CD4-positive, alpha-beta T cell (primary cell): ENCODE measurements around the gene ERC2. TPM values are rescaled to one million over a fixed set of nuclear protein-coding genes. Genes with fewer than 3 reads are reported as not detected.

ENCODE experiments used
- ATAC-seq: fragments of 200-7000 bp; cut with Tn5 transposase; one replicate; pipeline ENCODE4 v1.10.0; 2022; ENCODE audit warnings: mild to moderate bottlenecking; ENCODE audit not compliant: poor library complexity
- CTCF ChIA-PET: fragments of 350-600 bp; sonication (Branson Sonifier 250); formaldehyde crosslinking; loops from one replicate; lab custom pipeline; 2021; ENCODE audit warnings: antibody characterized with exemption, inconsistent platforms; lab: Charles Lee
- POLR2A ChIA-PET: fragments of 350-600 bp; sonication (Branson Sonifier 250); formaldehyde crosslinking; loops from one replicate; lab custom pipeline; 2021; ENCODE audit warnings: antibody characterized with exemption, inconsistent platforms; lab: Charles Lee
- DNase-seq, 14 experiments: peaks; one replicate each; pipeline ENCODE4 v3.0.0-alpha.2; 2013 to 2020; ENCODE audit warnings: mixed read lengths in 2 of 14
- H3K27ac ChIP-seq, 2 donors: one replicate each; pipeline versions ENCODE4 v1.5.1 to v1.7.0; 2013; ENCODE audit warnings: low read length in 2 of 2, low read depth in 1 of 2, mild to moderate bottlenecking in 1 of 2
- H3K27me3 ChIP-seq, 2 experiments: 1 replicate in 1 of 2; 2 replicates in 1 of 2; pipeline versions ENCODE4 v1.6.1 to v1.7.0; 2013; ENCODE audit warnings: low read length in 2 of 2, control low read depth in 1 of 2, mild to moderate bottlenecking in 1 of 2, moderate library complexity in 1 of 2; ENCODE audit not compliant: insufficient read depth in 2 of 2, control insufficient read depth in 1 of 2
- H3K36me3 ChIP-seq: one replicate; pipeline ENCODE4 v1.6.1; 2013; ENCODE audit warnings: low read length, control low read depth; ENCODE audit not compliant: insufficient read depth
- H3K4me1 ChIP-seq: one replicate; pipeline ENCODE4 v1.6.1; 2013; ENCODE audit warnings: low read length, control low read depth; ENCODE audit not compliant: insufficient read depth
- H3K4me3 ChIP-seq: one replicate; pipeline ENCODE4 v1.5.1; 2013; ENCODE audit warnings: mild to moderate bottlenecking, low read length, moderate library complexity
- H3K9me3 ChIP-seq, 2 experiments: 1 replicate in 1 of 2; 2 replicates in 1 of 2; pipeline versions ENCODE4 v1.6.1 to v1.7.0; 2013; ENCODE audit warnings: low read length in 2 of 2, mild to moderate bottlenecking in 2 of 2, control low read depth in 1 of 2, moderate library complexity in 1 of 2; ENCODE audit not compliant: control insufficient read depth in 1 of 2, insufficient read depth in 1 of 2
- H3K27ac Mint-ChIP-seq: one replicate; pipeline ENCODE4 v1.8.0; 2020; ENCODE audit warnings: mixed read lengths
- H3K27me3 Mint-ChIP-seq: one replicate; pipeline ENCODE4 v1.8.0; 2021; ENCODE audit warnings: mixed read lengths
- H3K36me3 Mint-ChIP-seq: one replicate; pipeline ENCODE4 v1.8.0; 2021; ENCODE audit warnings: low read depth, mixed read lengths
- H3K4me1 Mint-ChIP-seq: one replicate; pipeline ENCODE4 v1.8.0; 2021; ENCODE audit warnings: low read depth, mixed read lengths
- H3K4me3 Mint-ChIP-seq: one replicate; pipeline ENCODE4 v1.8.0; 2020; ENCODE audit warnings: mild to moderate bottlenecking, mixed read lengths
- H3K9me3 Mint-ChIP-seq: one replicate; pipeline ENCODE4 v1.8.0; 2020; ENCODE audit warnings: mixed read lengths
- intact Hi-C, 2 experiments: fragments of 100-400 bp; cut with DNase I in 1 of 2; cut with micrococcal nuclease in 1 of 2; formaldehyde crosslinking; loops; one replicate each; pipeline versions ENCODE4 v1.15.1 to v1.9.0; 2023 to 2025; cut with DNase I, micrococcal nuclease
- total RNA-seq, 174 experiments: library from RNA in 2 of 174; stranded (reverse) in 2 of 174; gene quantifications; one replicate each; pipeline ENCODE4 v1.2.3 and lab custom pipeline; 2021 to 2026
- TF ChIP-seq, protein P1 (sequence below): fragments of 200-600 bp; IDR thresholded peaks from one replicate; pipeline ENCODE4 v1.8.0; 2022; ENCODE audit warnings: antibody characterized with exemption, mild to moderate bottlenecking

Gene ERC2
- total RNA-seq, 2 experiments from 2014 or later: not detected

DNA sequence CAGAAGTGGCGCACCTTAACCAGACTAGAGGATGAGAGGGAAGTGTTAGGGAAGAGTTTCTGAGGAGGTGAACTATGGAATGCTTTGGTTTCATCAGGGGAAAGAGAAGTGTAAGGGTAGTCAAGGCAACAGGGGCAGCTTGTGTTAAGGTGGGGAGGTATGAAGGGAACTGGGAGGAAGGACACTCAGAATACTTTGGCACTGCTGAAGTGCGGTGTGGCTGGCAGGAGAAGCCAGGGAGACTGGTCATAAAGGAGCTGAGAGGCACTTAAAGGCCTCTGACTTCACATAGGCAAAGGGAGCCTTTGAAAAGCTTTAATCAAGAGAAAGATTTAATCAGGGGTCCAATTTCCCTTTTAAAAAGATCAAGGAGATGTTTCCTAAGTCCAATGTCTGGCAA is 129.0 kb downstream of the ERC2 start:
- Mint-ChIP-seq H3K27ac (no peak overlapping the region), H3K36me3 (no peaks in the 10 kb centered on the region), H3K27me3 (peaks cover 32% of the 10 kb centered on the region), H3K4me3 (no peak overlapping the region), H3K4me1 (no peaks in the 10 kb centered on the region), H3K9me3 (no peaks in the 10 kb centered on the region)
- POLR2A ChIA-PET: no interaction called here
- H3K9me3 ChIP-seq: no peaks in the 10 kb centered on the region
- no peaks in the 10 kb centered on the region for H3K4me1 ChIP-seq
- H3K27me3 ChIP-seq: peaks cover 0 to 5% of the 10 kb centered on the region in 2 experiments
- TF ChIP-seq, protein P1, sequence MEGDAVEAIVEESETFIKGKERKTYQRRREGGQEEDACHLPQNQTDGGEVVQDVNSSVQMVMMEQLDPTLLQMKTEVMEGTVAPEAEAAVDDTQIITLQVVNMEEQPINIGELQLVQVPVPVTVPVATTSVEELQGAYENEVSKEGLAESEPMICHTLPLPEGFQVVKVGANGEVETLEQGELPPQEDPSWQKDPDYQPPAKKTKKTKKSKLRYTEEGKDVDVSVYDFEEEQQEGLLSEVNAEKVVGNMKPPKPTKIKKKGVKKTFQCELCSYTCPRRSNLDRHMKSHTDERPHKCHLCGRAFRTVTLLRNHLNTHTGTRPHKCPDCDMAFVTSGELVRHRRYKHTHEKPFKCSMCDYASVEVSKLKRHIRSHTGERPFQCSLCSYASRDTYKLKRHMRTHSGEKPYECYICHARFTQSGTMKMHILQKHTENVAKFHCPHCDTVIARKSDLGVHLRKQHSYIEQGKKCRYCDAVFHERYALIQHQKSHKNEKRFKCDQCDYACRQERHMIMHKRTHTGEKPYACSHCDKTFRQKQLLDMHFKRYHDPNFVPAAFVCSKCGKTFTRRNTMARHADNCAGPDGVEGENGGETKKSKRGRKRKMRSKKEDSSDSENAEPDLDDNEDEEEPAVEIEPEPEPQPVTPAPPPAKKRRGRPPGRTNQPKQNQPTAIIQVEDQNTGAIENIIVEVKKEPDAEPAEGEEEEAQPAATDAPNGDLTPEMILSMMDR: no peak
- ATAC-seq (no peak), DNase-seq (no peak)
- H3K4me3 ChIP-seq: no peak overlapping the region
- CTCF ChIA-PET: no interaction called here
- H3K36me3 ChIP-seq: no peaks in the 10 kb centered on the region
- intact Hi-C loops: loop anchor here in 1 of 2 experiments (5.0 kb wide), 1 partner anchor 648 kb away; no protein-coding TSS in a partner anchor
- H3K27ac ChIP-seq: no peak overlapping the region

DNA sequence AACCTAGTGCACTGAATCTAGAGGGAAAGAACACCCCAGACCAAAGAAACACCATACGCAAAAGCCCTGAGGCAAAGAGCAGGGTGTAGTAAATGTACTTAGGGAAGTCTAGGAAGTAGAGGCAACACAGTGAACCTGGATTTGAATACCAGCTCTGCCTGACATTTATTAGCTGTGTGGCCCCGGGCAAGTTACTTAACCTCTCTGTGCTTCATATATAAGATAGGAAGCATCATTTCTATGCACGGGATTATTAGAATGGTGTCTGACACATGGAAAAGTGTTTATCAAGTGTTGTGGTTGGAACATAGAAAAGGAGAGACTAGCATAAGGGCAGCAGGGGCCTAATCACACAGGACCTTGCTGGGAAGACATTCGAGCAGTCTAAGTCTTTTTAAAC is 132.2 kb downstream of the ERC2 start:
- intact Hi-C loops: loop anchor here in 1 of 2 experiments (5.0 kb wide), 1 partner anchor 651 kb away; no protein-coding TSS in a partner anchor
- Histone ChIP-seq H3K36me3 (no peaks in the 10 kb centered on the region), H3K4me3 (no peak overlapping the region), H3K27me3 (no peaks in the 10 kb centered on the region), H3K9me3 (no peaks in the 10 kb centered on the region), H3K27ac (no peak overlapping the region), H3K4me1 (no peaks in the 10 kb centered on the region)
- Mint-ChIP-seq H3K36me3 (no peaks in the 10 kb centered on the region), H3K9me3 (no peaks in the 10 kb centered on the region), H3K4me3 (no peak overlapping the region), H3K4me1 (no peaks in the 10 kb centered on the region), H3K27ac (no peak overlapping the region), H3K27me3 (peaks cover 19% of the 10 kb centered on the region)
- POLR2A ChIA-PET: no interaction called here
- TF ChIP-seq, protein P1: no peak
- CTCF ChIA-PET: no interaction called here
- DNase-seq (no peak), ATAC-seq (no peak)

DNA sequence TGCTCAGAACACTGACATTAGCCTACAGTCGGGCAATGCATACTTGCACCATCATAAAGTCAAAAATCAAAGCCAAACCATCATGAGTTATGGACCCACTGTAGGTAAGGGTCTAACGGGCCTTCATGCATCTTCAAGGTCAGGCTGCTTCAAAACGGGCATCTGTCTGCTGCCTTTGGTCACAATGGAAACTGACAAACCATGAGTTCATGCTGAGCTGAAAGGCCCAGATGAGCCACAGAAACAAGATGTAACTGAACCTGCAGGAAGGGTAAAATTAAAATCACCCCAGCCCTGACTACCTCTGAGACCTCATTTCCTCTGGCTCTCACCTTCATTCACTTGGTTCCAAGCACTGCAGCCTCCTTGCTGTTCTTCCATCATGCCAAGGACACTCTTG is 143.8 kb downstream of the ERC2 start:
- Histone ChIP-seq H3K36me3 (no peaks in the 10 kb centered on the region), H3K4me3 (no peak overlapping the region), H3K27ac (no peak overlapping the region), H3K9me3 (no peaks in the 10 kb centered on the region), H3K4me1 (no peaks in the 10 kb centered on the region), H3K27me3 (no peaks in the 10 kb centered on the region)
- H3K27me3 Mint-ChIP-seq: peaks cover 18% of the 10 kb centered on the region
- DNase-seq (no peak), ATAC-seq (no peak)
- H3K4me3 Mint-ChIP-seq: no peak overlapping the region
- CTCF ChIA-PET: no interaction called here
- POLR2A ChIA-PET: no interaction called here
- H3K36me3 Mint-ChIP-seq: no peaks in the 10 kb centered on the region
- no peaks in the 10 kb centered on the region for H3K4me1 Mint-ChIP-seq
- TF ChIP-seq, protein P1: no peak
- no peaks in the 10 kb centered on the region for H3K9me3 Mint-ChIP-seq
- intact Hi-C loops: no loop called here
- H3K27ac Mint-ChIP-seq: no peak overlapping the region
